Measurements from ENCODE around the gene RAB44. TPM values are rescaled to one million over a fixed set of nuclear protein-coding genes. Genes with fewer than 3 reads are reported as not detected.

The RAB44 gene
- polyA plus RNA-seq, 1 experiment = not detected

GRCh38 chr6:36663504-36664446, 33.9 kb upstream of the RAB44 start:
- CTCF ChIA-PET = interaction anchor here (0.7 to 0.9 kb wide), 2 partner anchors 7 to 531 kb away, joined by 3 to 5 read pairs; no protein-coding TSS in a partner anchor
- no peak for TF ChIP-seq CTCF (IDR thresholded peaks at IDR 0.05; ENCODE audit: low read depth, low read length)
- no peak overlapping the region for H3K4me3 ChIP-seq (ENCODE audit: low read depth, low read length)
- H3K27me3 ChIP-seq (ENCODE audit: control insufficient read depth, insufficient read depth, low read length) = no peaks in the 10 kb centered on the region
- POLR2A ChIA-PET = interaction anchor here (1.8 kb wide), 1 partner anchor 14 kb away, joined by 7 read pairs; the partner anchor contains the start of gene CDKN1A
- no peaks in the 10 kb centered on the region for H3K9me3 ChIP-seq (ENCODE audit: control insufficient read depth, insufficient read depth, low read length)
- H3K27ac ChIP-seq (ENCODE audit: low read depth, low read length) = no peak overlapping the region
- no peak for DNase-seq (ENCODE audit: low read depth, low spot score)

GRCh38 chr6:36665180-36665579, 32.4 kb upstream of the RAB44 start:
- POLR2A ChIA-PET = interaction anchor here (1.8 kb wide), 1 partner anchor 13 kb away, joined by 7 read pairs; the partner anchor contains the start of gene CDKN1A
- Histone ChIP-seq H3K4me3 (ENCODE audit: low read depth, low read length) (no peak overlapping the region), H3K9me3 (ENCODE audit: control insufficient read depth, insufficient read depth, low read length) (no peaks in the 10 kb centered on the region; the same call in 1 of the 2 replicates), H3K27ac (ENCODE audit: low read depth, low read length) (no peak overlapping the region), H3K27me3 (ENCODE audit: control insufficient read depth, insufficient read depth, low read length) (no peaks in the 10 kb centered on the region)
- DNase-seq (ENCODE audit: low read depth, low spot score) = no peak
- no peak for TF ChIP-seq CTCF (IDR thresholded peaks at IDR 0.05; ENCODE audit: low read depth, low read length)
- CTCF ChIA-PET = interaction anchor here (0.9 kb wide), 1 partner anchor 16 kb away, joined by 3 read pairs; no protein-coding TSS in a partner anchor

- POLR2A ChIA-PET = interaction anchor here (1.1 to 5.1 kb wide), 6 partner anchors 11 to 41 kb away, joined by 3 to 95 read pairs (median 4); partner anchors contain the start of gene CDKN1A
- no peak for DNase-seq (ENCODE audit: low read depth, low spot score)
- no peaks in the 10 kb centered on the region; the same call in 1 of the 2 replicates for H3K9me3 ChIP-seq (ENCODE audit: control insufficient read depth, insufficient read depth, low read length)
- H3K4me3 ChIP-seq (ENCODE audit: low read depth, low read length) = no peak overlapping the region
- TF ChIP-seq CTCF (IDR thresholded peaks at IDR 0.05; ENCODE audit: low read depth, low read length) = no peak
- CTCF ChIA-PET = interaction anchor here (1.0 to 1.2 kb wide), 3 partner anchors 12 to 42 kb away, joined by 6 to 7 read pairs (median 6); partner anchors contain the start of gene CDKN1A
- H3K27ac ChIP-seq (ENCODE audit: low read depth, low read length) = peak overlapping the region; percentile 31
- H3K27me3 ChIP-seq (ENCODE audit: control insufficient read depth, insufficient read depth, low read length) = no peaks in the 10 kb centered on the region
Measured at GRCh38 chr6:36666287-36666686, 31.3 kb upstream of the RAB44 start.

- peak; percentile 89 for DNase-seq (ENCODE audit: low read depth, low spot score)
- Histone ChIP-seq H3K9me3 (ENCODE audit: control insufficient read depth, insufficient read depth, low read length) (no peaks in the 10 kb centered on the region; the same call in 1 of the 2 replicates), H3K27ac (ENCODE audit: low read depth, low read length) (peak overlapping the region; percentile 97), H3K27me3 (ENCODE audit: control insufficient read depth, insufficient read depth, low read length) (no peaks in the 10 kb centered on the region), H3K4me3 (ENCODE audit: low read depth, low read length) (0 out of 2 replicates have a peak overlapping the region, but pooled peaks have one; percentile 13)
- CTCF ChIA-PET = interaction anchor here (0.6 to 1.2 kb wide), 6 partner anchors 11 to 57 kb away, joined by 3 to 7 read pairs (median 5); partner anchors contain the start of gene CDKN1A
- POLR2A ChIA-PET = interaction anchor here (0.6 to 5.1 kb wide), 9 partner anchors 10 to 113 kb away, joined by 3 to 95 read pairs (median 5); partner anchors contain the start of gene CDKN1A
- TF ChIP-seq CTCF (IDR thresholded peaks at IDR 0.05; ENCODE audit: low read depth, low read length) = no peak
Measured at GRCh38 chr6:36666826-36667591, 30.6 kb upstream of the RAB44 start.
